Subcutaneous adipose tissue (tissue), 4 donors: Measurements from ENCODE around the gene GPR161. TPM values are rescaled to one million over a fixed set of nuclear protein-coding genes. Genes with fewer than 3 reads are reported as not detected.

ENCODE experiments used
- total RNA-seq, 4 donors: library from RNA; depleted of rRNA; stranded (reverse); fragments of >200 nt; gene quantifications; one replicate each; pipeline ENCODE4 v1.1.0, GENCODE V29; 2016
- TF ChIP-seq, protein P1 (sequence below): fragments of 450-650 bp; IDR thresholded peaks from one replicate; pipeline ENCODE4 v1.5.1; 2016; ENCODE audit warnings: low read depth, mild to moderate bottlenecking, control low read depth, antibody characterized with exemption, moderate library complexity

The GPR161 gene
- total RNA-seq, 4 donors from 2014 or later: 3.1 to 7.5 (median 4.4) TPM

DNA sequence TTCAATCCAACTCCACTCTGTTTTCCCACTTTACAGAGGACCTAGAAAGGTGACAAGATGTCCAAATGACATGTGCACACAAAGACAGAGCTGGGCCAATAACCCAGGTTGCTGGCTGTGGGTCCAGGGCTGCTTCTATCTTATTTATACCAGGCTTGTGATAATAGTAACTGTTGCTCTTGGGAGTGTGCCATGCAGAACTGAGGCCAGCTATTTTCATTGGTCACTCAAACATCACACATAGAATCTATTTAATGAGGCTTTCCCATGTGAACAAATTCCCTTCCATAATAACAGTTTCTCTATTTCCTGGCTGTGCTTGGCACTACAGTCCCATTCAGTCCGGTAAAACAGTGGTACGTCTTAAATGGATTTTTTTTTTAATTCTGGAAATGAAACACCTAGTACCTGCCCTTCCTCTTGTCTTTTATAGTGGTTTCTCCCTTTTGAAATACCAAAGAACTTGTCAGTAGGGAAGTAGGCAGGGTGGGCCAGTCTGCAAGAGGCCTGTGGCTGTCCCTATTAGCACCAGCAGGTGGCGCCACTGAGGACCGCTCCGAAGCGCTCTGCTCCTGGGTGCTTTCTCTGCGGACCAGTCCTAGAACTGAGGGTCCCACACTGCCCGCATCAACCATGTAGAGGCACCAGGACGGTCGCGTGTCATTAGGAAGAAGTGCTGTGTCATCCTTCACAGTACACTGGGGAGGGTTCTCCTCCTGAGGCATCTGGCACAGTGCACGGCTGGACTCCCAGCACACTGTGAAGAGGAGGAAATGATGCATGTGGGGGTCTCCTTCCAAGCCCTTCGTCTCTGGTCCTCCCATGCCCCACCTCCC lies 52.1 kb downstream of the GPR161 start:
- TF ChIP-seq, protein P1, sequence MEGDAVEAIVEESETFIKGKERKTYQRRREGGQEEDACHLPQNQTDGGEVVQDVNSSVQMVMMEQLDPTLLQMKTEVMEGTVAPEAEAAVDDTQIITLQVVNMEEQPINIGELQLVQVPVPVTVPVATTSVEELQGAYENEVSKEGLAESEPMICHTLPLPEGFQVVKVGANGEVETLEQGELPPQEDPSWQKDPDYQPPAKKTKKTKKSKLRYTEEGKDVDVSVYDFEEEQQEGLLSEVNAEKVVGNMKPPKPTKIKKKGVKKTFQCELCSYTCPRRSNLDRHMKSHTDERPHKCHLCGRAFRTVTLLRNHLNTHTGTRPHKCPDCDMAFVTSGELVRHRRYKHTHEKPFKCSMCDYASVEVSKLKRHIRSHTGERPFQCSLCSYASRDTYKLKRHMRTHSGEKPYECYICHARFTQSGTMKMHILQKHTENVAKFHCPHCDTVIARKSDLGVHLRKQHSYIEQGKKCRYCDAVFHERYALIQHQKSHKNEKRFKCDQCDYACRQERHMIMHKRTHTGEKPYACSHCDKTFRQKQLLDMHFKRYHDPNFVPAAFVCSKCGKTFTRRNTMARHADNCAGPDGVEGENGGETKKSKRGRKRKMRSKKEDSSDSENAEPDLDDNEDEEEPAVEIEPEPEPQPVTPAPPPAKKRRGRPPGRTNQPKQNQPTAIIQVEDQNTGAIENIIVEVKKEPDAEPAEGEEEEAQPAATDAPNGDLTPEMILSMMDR: no peak

- TF ChIP-seq, protein P1: no peak
Measured at GRCh38 chr1:168083456-168084325, 53.0 kb downstream of the GPR161 start.

DNA sequence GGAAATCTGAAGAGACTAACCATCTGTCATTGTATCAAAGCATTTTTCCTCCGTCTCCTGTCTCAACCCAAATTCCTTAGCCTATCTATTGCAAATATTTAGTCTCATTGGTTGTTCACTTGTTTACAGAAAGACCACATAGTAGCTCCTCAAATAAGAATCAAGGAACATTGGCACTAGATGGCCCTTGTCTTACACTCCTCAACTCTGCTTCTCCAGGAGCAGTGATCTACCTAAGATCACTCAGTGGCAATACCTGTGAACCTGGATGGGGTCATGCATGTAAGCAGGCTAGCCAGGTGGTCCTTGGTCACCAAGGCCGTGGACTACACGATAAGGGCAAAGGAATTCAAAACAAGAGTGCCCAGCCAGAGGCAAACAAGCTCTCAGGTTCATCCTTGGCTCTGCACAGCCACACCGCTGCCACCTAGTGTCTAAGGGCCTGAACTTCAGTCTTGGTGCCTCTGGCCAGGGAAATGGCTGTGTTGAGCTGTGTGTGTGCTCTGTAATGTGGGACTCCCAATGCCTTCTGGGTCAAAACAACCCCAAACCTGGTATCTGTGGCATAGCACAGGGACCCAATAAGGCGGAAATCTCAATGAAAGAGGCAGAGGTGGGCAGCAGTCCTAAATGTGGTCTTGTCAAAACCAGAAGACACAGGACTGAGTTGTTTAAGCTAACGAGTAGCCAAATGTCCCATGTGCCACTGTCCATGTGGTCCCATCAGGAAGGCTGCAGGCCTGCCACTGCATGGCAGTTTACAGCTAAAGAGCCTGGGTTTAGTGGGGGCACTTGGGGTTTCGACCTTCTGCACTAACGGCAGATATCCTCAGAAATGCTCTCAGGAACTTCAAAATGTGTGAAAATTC lies 54.5 kb downstream of the GPR161 start:
- TF ChIP-seq, protein P1: no peak

DNA sequence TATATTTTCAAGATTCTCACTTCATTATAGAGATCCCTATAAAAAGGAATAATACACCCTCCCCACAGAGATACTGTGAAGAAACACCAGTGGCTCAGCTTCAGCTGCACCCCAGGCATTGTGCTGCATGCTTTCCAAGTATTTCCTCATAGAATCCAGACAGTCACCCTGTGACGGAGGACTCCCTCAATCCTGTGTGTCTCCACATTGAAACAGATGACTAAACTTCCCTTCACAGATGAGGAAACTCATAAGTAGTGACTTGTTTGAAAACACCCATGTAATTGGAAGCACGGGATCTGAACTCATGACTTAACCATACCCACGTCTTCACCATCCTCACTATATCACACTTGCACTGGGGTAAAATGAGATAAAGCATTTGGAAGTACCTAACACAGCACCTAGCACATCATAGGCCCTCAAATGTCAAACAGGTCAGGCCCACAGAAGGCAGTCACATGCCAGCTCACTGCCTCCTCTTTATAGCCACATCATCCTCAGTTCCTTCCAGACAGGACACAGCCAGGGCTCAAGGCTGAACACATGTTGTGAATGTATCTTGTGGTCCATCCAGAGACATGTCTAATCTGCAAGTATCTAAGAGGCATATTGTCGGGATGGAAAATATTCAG lies 55.2 kb downstream of the GPR161 start:
- TF ChIP-seq, protein P1: no peak

- TF ChIP-seq, protein P1: no peak
Measured at GRCh38 chr1:168079761-168080160, 57.0 kb downstream of the GPR161 start.

- TF ChIP-seq, protein P1: no peak
Measured at GRCh38 chr1:168069384-168069783, 67.3 kb downstream of the GPR161 start.
